ENCODE results near the gene PRDM7. TPM values are rescaled to one million over a fixed set of nuclear protein-coding genes. Genes with fewer than 3 reads are reported as not detected.

PRDM7 gene
- total and polyA plus RNA-seq, 2 donors from 2014 or later = not detected

DNA sequence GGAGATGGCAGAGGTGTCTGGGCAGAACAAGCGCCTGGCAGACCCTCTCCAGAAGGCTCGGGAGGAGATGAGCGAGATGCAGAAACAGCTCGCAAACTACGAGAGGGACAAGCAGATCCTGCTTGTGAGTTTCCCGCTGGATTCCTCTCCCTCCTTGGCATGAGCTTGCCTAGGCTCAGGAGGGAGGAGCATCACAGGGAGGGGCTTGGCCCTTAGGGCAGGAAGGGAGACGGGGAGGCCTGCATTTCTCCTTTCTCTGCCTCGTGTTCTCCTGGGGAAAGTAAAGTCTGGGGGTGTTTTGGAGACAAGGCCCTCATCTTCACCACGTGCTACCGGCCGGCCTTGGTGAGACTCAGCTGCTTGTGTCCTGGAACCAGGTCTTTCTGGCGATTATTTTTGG lies 39.9 kb downstream of the PRDM7 start:
- TF ChIP-seq, protein P1, sequence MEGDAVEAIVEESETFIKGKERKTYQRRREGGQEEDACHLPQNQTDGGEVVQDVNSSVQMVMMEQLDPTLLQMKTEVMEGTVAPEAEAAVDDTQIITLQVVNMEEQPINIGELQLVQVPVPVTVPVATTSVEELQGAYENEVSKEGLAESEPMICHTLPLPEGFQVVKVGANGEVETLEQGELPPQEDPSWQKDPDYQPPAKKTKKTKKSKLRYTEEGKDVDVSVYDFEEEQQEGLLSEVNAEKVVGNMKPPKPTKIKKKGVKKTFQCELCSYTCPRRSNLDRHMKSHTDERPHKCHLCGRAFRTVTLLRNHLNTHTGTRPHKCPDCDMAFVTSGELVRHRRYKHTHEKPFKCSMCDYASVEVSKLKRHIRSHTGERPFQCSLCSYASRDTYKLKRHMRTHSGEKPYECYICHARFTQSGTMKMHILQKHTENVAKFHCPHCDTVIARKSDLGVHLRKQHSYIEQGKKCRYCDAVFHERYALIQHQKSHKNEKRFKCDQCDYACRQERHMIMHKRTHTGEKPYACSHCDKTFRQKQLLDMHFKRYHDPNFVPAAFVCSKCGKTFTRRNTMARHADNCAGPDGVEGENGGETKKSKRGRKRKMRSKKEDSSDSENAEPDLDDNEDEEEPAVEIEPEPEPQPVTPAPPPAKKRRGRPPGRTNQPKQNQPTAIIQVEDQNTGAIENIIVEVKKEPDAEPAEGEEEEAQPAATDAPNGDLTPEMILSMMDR (IDR thresholded peaks at IDR 0.05; ENCODE audit: borderline replicate concordance, extremely low read depth, insufficient read depth) = no peak
- Histone ChIP-seq H3K27me3 (ENCODE audit: control insufficient read depth, insufficient read depth, low read length) (no peaks in the 10 kb centered on the region), H3K4me1 (ENCODE audit: control insufficient read depth in 2 of 3, insufficient read depth in 2 of 3, low read depth in 1 of 3, low read length in 3 of 3) (no peaks in the 10 kb centered on the region), H3K9ac (ENCODE audit: low read length in 3 of 3) (no peak overlapping the region), H3K4me3 (ENCODE audit: low read length in 3 of 3) (no peak overlapping the region), H3K9me3 (ENCODE audit: control insufficient read depth in 2 of 3, insufficient read depth in 1 of 3, low read length in 3 of 3) (no peaks in the 10 kb centered on the region), H3K36me3 (ENCODE audit: control insufficient read depth in 2 of 3, insufficient read depth in 3 of 3, low read length in 3 of 3) (peaks cover 5 to 45% (median 33%) of the 10 kb centered on the region in 3 donors), H3K27ac (ENCODE audit: low read depth in 2 of 2, low read length in 2 of 2) (no peak overlapping the region)
- no peak for FAIRE-seq
- DNase-seq = no peak
- intact Hi-C loops (cut with DNase I) = no loop called here

DNA sequence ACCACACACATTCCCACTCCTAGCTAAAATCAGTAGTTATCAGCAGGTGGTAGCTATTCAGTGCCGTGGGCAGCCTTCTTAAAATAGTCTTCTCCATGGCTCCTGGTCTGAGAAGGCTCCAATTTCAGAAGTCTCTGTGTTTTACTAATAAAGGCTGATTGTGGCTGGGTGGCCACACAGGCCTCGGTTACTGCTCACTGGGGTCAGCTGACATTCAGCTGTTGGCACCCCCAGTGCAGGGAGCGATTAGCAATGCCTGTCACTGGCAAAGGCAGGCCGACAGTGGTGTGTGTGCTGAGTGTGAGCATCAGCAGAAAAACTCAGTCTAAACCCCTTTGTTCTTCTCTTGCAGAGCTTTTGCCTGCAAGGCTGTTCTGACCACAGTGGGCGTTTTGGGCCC lies 41.2 kb downstream of the PRDM7 start:
- Histone ChIP-seq H3K27ac (ENCODE audit: low read depth in 2 of 2, low read length in 2 of 2) (no peak overlapping the region), H3K27me3 (ENCODE audit: control insufficient read depth, insufficient read depth, low read length) (no peaks in the 10 kb centered on the region), H3K9ac (ENCODE audit: low read length in 3 of 3) (no peak overlapping the region), H3K4me1 (ENCODE audit: control insufficient read depth in 2 of 3, insufficient read depth in 2 of 3, low read depth in 1 of 3, low read length in 3 of 3) (no peaks in the 10 kb centered on the region), H3K4me3 (ENCODE audit: low read length in 3 of 3) (no peak overlapping the region), H3K9me3 (ENCODE audit: control insufficient read depth in 2 of 3, insufficient read depth in 1 of 3, low read length in 3 of 3) (peaks cover 0 to 3% (median 0%) of the 10 kb centered on the region in 3 donors), H3K36me3 (ENCODE audit: control insufficient read depth in 2 of 3, insufficient read depth in 3 of 3, low read length in 3 of 3) (peaks cover 13 to 57% (median 40%) of the 10 kb centered on the region in 3 donors)
- intact Hi-C loops (cut with DNase I) = no loop called here
- FAIRE-seq = no peak
- no peak for DNase-seq
- TF ChIP-seq, protein P1 (IDR thresholded peaks at IDR 0.05; ENCODE audit: borderline replicate concordance, extremely low read depth, insufficient read depth) = no peak

DNA sequence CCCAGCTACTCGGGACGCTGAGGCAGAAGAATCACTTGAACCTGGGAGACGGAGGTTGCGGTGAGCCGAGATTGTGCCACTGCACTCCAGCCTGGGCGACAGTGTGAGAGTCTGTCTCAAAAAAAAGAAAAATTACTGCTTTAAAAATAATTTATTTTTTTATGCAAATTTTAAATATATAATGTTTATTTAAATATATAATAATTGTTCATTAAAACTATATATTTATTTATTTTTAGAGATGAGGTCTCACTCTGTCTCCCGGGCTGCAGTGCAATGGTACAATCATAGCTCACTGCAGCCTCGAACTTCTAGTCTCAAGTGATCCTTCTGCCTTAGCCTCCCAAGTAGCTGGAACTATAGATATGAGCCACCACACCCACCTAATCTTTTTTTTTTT lies 42.6 kb downstream of the PRDM7 start:
- H3K36me3 ChIP-seq (ENCODE audit: control insufficient read depth in 2 of 3, insufficient read depth in 3 of 3, low read length in 3 of 3) = peaks cover 13 to 53% (median 38%) of the 10 kb centered on the region in 3 donors
- no peak overlapping the region for H3K27ac ChIP-seq (ENCODE audit: low read depth in 2 of 2, low read length in 2 of 2)
- intact Hi-C loops (cut with DNase I) = no loop called here
- no peaks in the 10 kb centered on the region for H3K4me1 ChIP-seq (ENCODE audit: control insufficient read depth in 2 of 3, insufficient read depth in 2 of 3, low read depth in 1 of 3, low read length in 3 of 3)
- peaks cover 0 to 3% (median 0%) of the 10 kb centered on the region in 3 donors for H3K9me3 ChIP-seq (ENCODE audit: control insufficient read depth in 2 of 3, insufficient read depth in 1 of 3, low read length in 3 of 3)
- no peak overlapping the region for H3K9ac ChIP-seq (ENCODE audit: low read length in 3 of 3)
- DNase-seq (no peak), FAIRE-seq (no peak)
- TF ChIP-seq, protein P1 (IDR thresholded peaks at IDR 0.05; ENCODE audit: borderline replicate concordance, extremely low read depth, insufficient read depth) = no peak
- no peak overlapping the region for H3K4me3 ChIP-seq (ENCODE audit: low read length in 3 of 3)
- H3K27me3 ChIP-seq (ENCODE audit: control insufficient read depth, insufficient read depth, low read length) = no peaks in the 10 kb centered on the region

DNA sequence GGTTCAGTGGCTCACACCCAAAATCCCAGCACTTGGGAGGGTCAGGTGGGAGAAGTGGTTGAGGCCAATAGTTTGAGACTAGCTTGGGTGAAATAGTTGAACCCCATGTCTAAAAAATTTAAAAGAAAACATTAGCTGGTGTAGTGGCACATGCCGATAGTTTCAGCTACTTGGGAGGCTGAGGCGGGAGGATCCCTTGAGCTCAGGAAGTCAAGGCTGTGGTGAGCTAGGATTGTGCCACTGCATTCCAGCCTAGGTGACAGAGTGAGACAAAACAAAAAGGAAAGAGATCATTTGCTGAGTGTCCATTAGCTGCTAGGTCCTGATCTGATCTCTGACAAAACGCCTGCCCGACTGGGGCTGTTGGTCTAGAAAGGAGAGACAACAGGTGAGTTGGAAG lies 43.7 kb downstream of the PRDM7 start:
- DNase-seq (no peak), FAIRE-seq (no peak)
- Histone ChIP-seq H3K4me3 (ENCODE audit: low read length in 3 of 3) (no peak overlapping the region), H3K27ac (ENCODE audit: low read depth in 2 of 2, low read length in 2 of 2) (no peak overlapping the region), H3K36me3 (ENCODE audit: control insufficient read depth in 2 of 3, insufficient read depth in 3 of 3, low read length in 3 of 3) (peaks cover 15 to 49% (median 33%) of the 10 kb centered on the region in 3 donors), H3K27me3 (ENCODE audit: control insufficient read depth, insufficient read depth, low read length) (no peaks in the 10 kb centered on the region), H3K9me3 (ENCODE audit: control insufficient read depth in 2 of 3, insufficient read depth in 1 of 3, low read length in 3 of 3) (peaks cover 0 to 3% (median 0%) of the 10 kb centered on the region in 3 donors), H3K9ac (ENCODE audit: low read length in 3 of 3) (no peak overlapping the region), H3K4me1 (ENCODE audit: control insufficient read depth in 2 of 3, insufficient read depth in 2 of 3, low read depth in 1 of 3, low read length in 3 of 3) (no peaks in the 10 kb centered on the region)
- intact Hi-C loops (cut with DNase I) = no loop called here
- TF ChIP-seq, protein P1 (IDR thresholded peaks at IDR 0.05; ENCODE audit: borderline replicate concordance, extremely low read depth, insufficient read depth) = no peak
